ENCODE data around the gene CCS. TPM values are rescaled to one million over a fixed set of nuclear protein-coding genes. Genes with fewer than 3 reads are reported as not detected.
A peak's percentile ranks its signal among the peaks of the same experiment; 100 is the strongest.
"Not testable (repeated sequence)": the region's sequence is repeated elsewhere in the genome, so short reads cannot be mapped to it uniquely, and the experiment has no call there.

CCS gene
- total RNA-seq (2022) (33.2 and 34.2 TPM in 2 replicates), Bru-seq, nascent RNA (percentile 53 among the genes with signal in this experiment), BruChase-seq, experiment 1, labeled RNA remaining after a 6-hour chase (percentile 66 among the genes with signal in this experiment), BruChase-seq, experiment 2, labeled RNA remaining after a 2-hour chase (percentile 64 among the genes with signal in this experiment)
- long read RNA-seq, transcript CCS-208 (8 exons, 1,430 nt) = major isoform, 25 of 48 reads
- long read RNA-seq, partial matches to known transcripts = 7 of 48 reads
- long read RNA-seq, other reads (novel, unspliced or antisense) = 8 of 48 reads

- TF ChIP-seq CTCF (IDR thresholded peaks at IDR 0.05; ENCODE audit: unreplicated experiment) = peak; percentile 50
- Mint-ChIP-seq H3K27me3 (ENCODE audit: unreplicated experiment) (no peaks in the 10 kb centered on the region), H3K27ac (ENCODE audit: unreplicated experiment) (peak within 1 kb of the TSS; percentile 77), H3K4me3 (ENCODE audit: low read depth, unreplicated experiment) (peak within 1 kb of the TSS; percentile 87), H3K4me1 (ENCODE audit: low read depth, unreplicated experiment) (no peaks in the 10 kb centered on the region), H3K36me3 (ENCODE audit: insufficient read depth, unreplicated experiment) (peaks cover 25% of the 10 kb centered on the region), H3K9me3 (ENCODE audit: low read depth, unreplicated experiment) (no peaks in the 10 kb centered on the region)
- intact Hi-C loops (cut with micrococcal nuclease; ENCODE audit: unreplicated experiment) = no loop called here
- BruUV-seq (replicated peaks) = no TSS peak
- CTCF ChIA-PET = interaction anchor here (0.6 to 1.4 kb wide), 2 partner anchors 46 to 67 kb away, joined by 4 to 9 read pairs; partner anchors contain the start of gene RBM4
- peak; percentile 97 for DNase-seq
Observed at GRCh38 chr11:66592457-66593302, at the start of gene CCS, which contains the start of gene CCDC87. Gene CCS (plus strand): TSS chr11:66593185. CDS start chr11:66593262, 77 bp downstream. Gene CCDC87 (minus strand): TSS chr11:66593063. CDS start chr11:66593015, 48 bp downstream.

- no peak for DNase-seq
- Mint-ChIP-seq H3K4me3 (ENCODE audit: low read depth, unreplicated experiment) (no peak overlapping the region), H3K36me3 (ENCODE audit: insufficient read depth, unreplicated experiment) (peaks cover 27% of the 10 kb centered on the region), H3K9me3 (ENCODE audit: low read depth, unreplicated experiment) (no peaks in the 10 kb centered on the region), H3K4me1 (ENCODE audit: low read depth, unreplicated experiment) (peaks cover 6% of the 10 kb centered on the region), H3K27me3 (ENCODE audit: unreplicated experiment) (peaks cover 9% of the 10 kb centered on the region), H3K27ac (ENCODE audit: unreplicated experiment) (no peak overlapping the region)
- CTCF ChIA-PET = interaction anchor here (0.5 kb wide), 1 partner anchor 302 kb away, joined by 4 read pairs; no protein-coding TSS in a partner anchor
- intact Hi-C loops (cut with micrococcal nuclease; ENCODE audit: unreplicated experiment) = no loop called here
- TF ChIP-seq CTCF (IDR thresholded peaks at IDR 0.05; ENCODE audit: unreplicated experiment) = no peak
- no TSS peak for BruUV-seq (replicated peaks)
Observed at GRCh38 chr11:66543263-66544107, 49.5 kb upstream of the CCS start.

GRCh38 chr11:66544952-66545351 is 48.0 kb upstream of the CCS start:
- H3K36me3 Mint-ChIP-seq (ENCODE audit: insufficient read depth, unreplicated experiment) = peaks cover 27% of the 10 kb centered on the region
- peak overlapping the region; percentile 74 for H3K4me3 Mint-ChIP-seq (ENCODE audit: low read depth, unreplicated experiment)
- H3K9me3 Mint-ChIP-seq (ENCODE audit: low read depth, unreplicated experiment); intact Hi-C loops (cut with micrococcal nuclease; ENCODE audit: unreplicated experiment); H3K27ac Mint-ChIP-seq (ENCODE audit: unreplicated experiment); H3K4me1 Mint-ChIP-seq (ENCODE audit: low read depth, unreplicated experiment); DNase-seq: not testable (repeated sequence)
- CTCF ChIA-PET = interaction anchor here (2.1 kb wide), 1 partner anchor 134 kb away, joined by 7 read pairs; no protein-coding TSS in a partner anchor
- TSS peak; percentile 63 for BruUV-seq (replicated peaks)
- H3K27me3 Mint-ChIP-seq (ENCODE audit: unreplicated experiment) = peaks cover 23% of the 10 kb centered on the region

GRCh38 chr11:66545701-66546367 is 47.2 kb upstream of the CCS start, which contains the start of gene ZDHHC24:
Gene ZDHHC24 (minus strand): TSS chr11:66546048. CDS start chr11:66546003, 45 bp downstream.
- peak; percentile 95 for DNase-seq
- Mint-ChIP-seq H3K4me3 (ENCODE audit: low read depth, unreplicated experiment) (peak within 1 kb of the TSS; percentile 74), H3K4me1 (ENCODE audit: low read depth, unreplicated experiment) (peaks cover 6% of the 10 kb centered on the region), H3K36me3 (ENCODE audit: insufficient read depth, unreplicated experiment) (peaks cover 24% of the 10 kb centered on the region), H3K27ac (ENCODE audit: unreplicated experiment) (no peak within 1 kb of the TSS), H3K9me3 (ENCODE audit: low read depth, unreplicated experiment) (no peaks in the 10 kb centered on the region), H3K27me3 (ENCODE audit: unreplicated experiment) (peaks cover 31% of the 10 kb centered on the region)
- CTCF ChIA-PET = interaction anchor here (0.9 to 2.1 kb wide), 2 partner anchors 128 to 133 kb away, joined by 3 to 7 read pairs; no protein-coding TSS in a partner anchor
- no peak for TF ChIP-seq CTCF (IDR thresholded peaks at IDR 0.05; ENCODE audit: unreplicated experiment)
- no TSS peak for BruUV-seq (replicated peaks)
- intact Hi-C loops (cut with micrococcal nuclease; ENCODE audit: unreplicated experiment) = no loop called here
